Astrocyte (in vitro differentiated cells and primary cell): ENCODE measurements around the gene GRK3. TPM values are rescaled to one million over a fixed set of nuclear protein-coding genes. Genes with fewer than 3 reads are reported as not detected.
"Not testable (repeated sequence)": the region's sequence is repeated elsewhere in the genome, so short reads cannot be mapped to it uniquely, and the experiment has no call there.

Experiments
- DNase-seq: peaks from one replicate; pipeline ENCODE4 v3.0.0-alpha.2; 2010; ENCODE audit warnings: low read depth
- FAIRE-seq: peaks from 2 replicates; lab custom pipeline; 2011; peaks lifted over from hg19 to GRCh38; lab: Jason Lieb, UNC
- H2AFZ ChIP-seq: 2 replicates; pipeline ENCODE4 v1.6.0; 2012; ENCODE audit warnings: low read depth, low read length, inconsistent platforms
- H3K27ac ChIP-seq: 2 replicates; pipeline ENCODE4 v1.5.1; 2011; ENCODE audit warnings: low read depth, low read length, inconsistent platforms
- H3K27me3 ChIP-seq: 2 replicates; pipeline ENCODE4 v1.6.0; 2011; ENCODE audit warnings: low read length, inconsistent platforms; ENCODE audit not compliant: insufficient read depth
- H3K36me3 ChIP-seq: 2 replicates; pipeline ENCODE4 v1.5.1; 2011; ENCODE audit warnings: low read length, inconsistent platforms; ENCODE audit not compliant: insufficient read depth
- H3K4me1 ChIP-seq: 2 replicates; pipeline ENCODE4 v1.5.1; 2011; ENCODE audit warnings: low read length, inconsistent platforms; ENCODE audit not compliant: insufficient read depth
- H3K4me2 ChIP-seq: 2 replicates; pipeline ENCODE4 v1.6.0; 2012; ENCODE audit warnings: low read length, inconsistent platforms
- H3K4me3 ChIP-seq: 2 replicates; pipeline ENCODE4 v1.5.1; 2011; ENCODE audit warnings: low read depth, mild to moderate bottlenecking, low read length, inconsistent platforms; ENCODE audit not compliant: insufficient read depth
- H3K79me2 ChIP-seq: 2 replicates; pipeline ENCODE4 v1.6.0; 2012; ENCODE audit warnings: mild to moderate bottlenecking, low read length, inconsistent platforms; ENCODE audit not compliant: insufficient read depth
- H3K9ac ChIP-seq: 2 replicates; pipeline ENCODE4 v1.6.0; 2012; ENCODE audit warnings: mild to moderate bottlenecking, low read length, inconsistent platforms
- H3K9me3 ChIP-seq: 2 replicates; pipeline ENCODE4 v1.5.1; 2012; ENCODE audit warnings: low read depth, mild to moderate bottlenecking, low read length, inconsistent platforms; ENCODE audit not compliant: insufficient read depth
- H4K20me1 ChIP-seq: 2 replicates; pipeline ENCODE4 v1.6.0; 2012; ENCODE audit warnings: low read length, inconsistent platforms; ENCODE audit not compliant: insufficient read depth
- H3K27ac Mint-ChIP-seq: one replicate; pipeline ENCODE4 v1.8.0; 2021; ENCODE audit warnings: mild to moderate bottlenecking, mixed read lengths; ENCODE audit not compliant: unreplicated experiment
- H3K27me3 Mint-ChIP-seq: one replicate; pipeline ENCODE4 v1.8.0; 2021; ENCODE audit warnings: low read depth, mixed read lengths; ENCODE audit not compliant: unreplicated experiment
- H3K36me3 Mint-ChIP-seq: one replicate; pipeline ENCODE4 v1.8.0; 2021; ENCODE audit warnings: low read depth, mixed read lengths; ENCODE audit not compliant: unreplicated experiment
- H3K4me1 Mint-ChIP-seq: one replicate; pipeline ENCODE4 v1.8.0; 2021; ENCODE audit warnings: low read depth, mixed read lengths; ENCODE audit not compliant: unreplicated experiment
- H3K4me3 Mint-ChIP-seq: one replicate; pipeline ENCODE4 v1.8.0; 2021; ENCODE audit warnings: mild to moderate bottlenecking, moderate library complexity, mixed read lengths; ENCODE audit not compliant: unreplicated experiment
- H3K9me3 Mint-ChIP-seq: one replicate; pipeline ENCODE4 v1.8.0; 2021; ENCODE audit warnings: mild to moderate bottlenecking, mixed read lengths; ENCODE audit not compliant: unreplicated experiment
- CTCF ChIP-seq: IDR thresholded peaks from 2 replicates; pipeline ENCODE4 v1.5.1; 2011; ENCODE audit warnings: low read depth, mild to moderate bottlenecking, inconsistent platforms, low read length, moderate library complexity; ENCODE audit not compliant: insufficient read depth
- EZH2 ChIP-seq: IDR thresholded peaks from 2 replicates; pipeline ENCODE4 v1.6.1; 2012; ENCODE audit warnings: mild to moderate bottlenecking, low read length, inconsistent platforms; ENCODE audit not compliant: insufficient read depth
- total RNA-seq: library from RNA; stranded (reverse); gene quantifications from 2 replicates; pipeline ENCODE4 v1.2.1, GENCODE V29; 2021

Gene GRK3
- total RNA-seq, 1 donor from 2014 or later: 7.2 TPM

- H3K27me3 ChIP-seq: peaks cover 4% of the 10 kb centered on the region
- no peaks in the 10 kb centered on the region for H3K36me3 ChIP-seq
- H3K27me3 Mint-ChIP-seq: no peaks in the 10 kb centered on the region
- H3K36me3 Mint-ChIP-seq: no peaks in the 10 kb centered on the region
- H2AFZ ChIP-seq: no peak overlapping the region
- DNase-seq (no peak), FAIRE-seq (no peak)
- no peak overlapping the region for H3K4me2 ChIP-seq
- no peak overlapping the region for H3K27ac ChIP-seq
- H3K79me2 ChIP-seq: no peaks in the 10 kb centered on the region
- no peak overlapping the region for H3K4me3 ChIP-seq
- no peak overlapping the region for H3K4me3 Mint-ChIP-seq
- no peak overlapping the region for H3K27ac Mint-ChIP-seq
- no peak overlapping the region for H3K9ac ChIP-seq
- H3K9me3 Mint-ChIP-seq: no peaks in the 10 kb centered on the region
- no peaks in the 10 kb centered on the region for H4K20me1 ChIP-seq
- peaks cover 1% of the 10 kb centered on the region for H3K4me1 Mint-ChIP-seq
- H3K9me3 ChIP-seq: no peaks in the 10 kb centered on the region
- no peaks in the 10 kb centered on the region for H3K4me1 ChIP-seq
- TF ChIP-seq EZH2 (no peak), CTCF (no peak)
Measured at GRCh38 chr22:25572708-25573171, 8.3 kb downstream of the GRK3 start.

- H3K4me1 ChIP-seq: no peaks in the 10 kb centered on the region
- no peak overlapping the region for H3K4me3 Mint-ChIP-seq
- H3K36me3 Mint-ChIP-seq: peaks cover 4% of the 10 kb centered on the region
- no peak overlapping the region for H3K9ac ChIP-seq
- no peak overlapping the region for H2AFZ ChIP-seq
- peaks cover 4% of the 10 kb centered on the region for H3K27me3 ChIP-seq
- TF ChIP-seq EZH2 (no peak), CTCF (no peak)
- H3K9me3 ChIP-seq: no peaks in the 10 kb centered on the region
- no peaks in the 10 kb centered on the region for H3K79me2 ChIP-seq
- FAIRE-seq: no peak
- H3K27ac Mint-ChIP-seq: no peak overlapping the region
- H3K4me1 Mint-ChIP-seq: peaks cover 1% of the 10 kb centered on the region
- no peak overlapping the region for H3K4me2 ChIP-seq
- H3K4me3 ChIP-seq: no peak overlapping the region
- H4K20me1 ChIP-seq: no peaks in the 10 kb centered on the region
- no peaks in the 10 kb centered on the region for H3K36me3 ChIP-seq
- DNase-seq: no peak
- H3K27ac ChIP-seq: no peak overlapping the region
- no peaks in the 10 kb centered on the region for H3K9me3 Mint-ChIP-seq
- H3K27me3 Mint-ChIP-seq: no peaks in the 10 kb centered on the region
Measured at GRCh38 chr22:25573841-25574240, 9.4 kb downstream of the GRK3 start.

- H3K36me3 Mint-ChIP-seq: peaks cover 4% of the 10 kb centered on the region
- peaks cover 4% of the 10 kb centered on the region for H3K27me3 ChIP-seq
- no peak overlapping the region for H3K4me3 Mint-ChIP-seq
- peaks cover 1% of the 10 kb centered on the region for H3K4me1 Mint-ChIP-seq
- H3K27ac ChIP-seq: no peak overlapping the region
- no peak for FAIRE-seq
- H3K9me3 ChIP-seq: no peaks in the 10 kb centered on the region
- no peaks in the 10 kb centered on the region for H3K27me3 Mint-ChIP-seq
- H4K20me1 ChIP-seq: no peaks in the 10 kb centered on the region
- H3K4me1 ChIP-seq: no peaks in the 10 kb centered on the region
- H3K36me3 ChIP-seq: no peaks in the 10 kb centered on the region
- no peak overlapping the region for H3K4me2 ChIP-seq
- no peak overlapping the region for H3K27ac Mint-ChIP-seq
- DNase-seq: no peak
- peaks cover 1% of the 10 kb centered on the region for H3K9me3 Mint-ChIP-seq
- H3K4me3 ChIP-seq: no peak overlapping the region
- no peak overlapping the region for H3K9ac ChIP-seq
- H2AFZ ChIP-seq: no peak overlapping the region
- TF ChIP-seq EZH2: no peak
- no peak for TF ChIP-seq CTCF
- H3K79me2 ChIP-seq: no peaks in the 10 kb centered on the region
Measured at GRCh38 chr22:25574736-25575135, 10.3 kb downstream of the GRK3 start.

- H3K9ac ChIP-seq, H3K9me3 Mint-ChIP-seq, H3K27me3 Mint-ChIP-seq, H3K4me3 Mint-ChIP-seq, H3K4me3 ChIP-seq, H2AFZ ChIP-seq, H3K27ac Mint-ChIP-seq, H3K4me1 ChIP-seq, H3K36me3 Mint-ChIP-seq, H3K36me3 ChIP-seq, DNase-seq, H3K79me2 ChIP-seq, H3K9me3 ChIP-seq, H3K4me1 Mint-ChIP-seq, H4K20me1 ChIP-seq, H3K27me3 ChIP-seq, FAIRE-seq, H3K27ac ChIP-seq, H3K4me2 ChIP-seq: not testable (repeated sequence)
Measured at GRCh38 chr22:25575674-25576392, 11.4 kb downstream of the GRK3 start.
